Measurements from ENCODE around the gene CFAP45. TPM values are rescaled to one million over a fixed set of nuclear protein-coding genes. Genes with fewer than 3 reads are reported as not detected.
A peak's percentile ranks its signal among the peaks of the same experiment; 100 is the strongest.

Gene CFAP45
- polyA plus RNA-seq = 0.30 TPM
- long read RNA-seq, donor 1 = 0 reads
- long read RNA-seq, donor 2 = 0 reads
- long read RNA-seq, donor 3 = 0 reads
- long read RNA-seq, donor 4 = 0 reads
- long read RNA-seq, donor 5 = 0 reads
- long read RNA-seq, donor 6 = 0 reads
- long read RNA-seq, donor 7 = 0 reads
- long read RNA-seq, donor 8 = 0 reads
- long read RNA-seq, donor 9 = 0 reads
- long read RNA-seq, donor 10 = 0 reads
- long read RNA-seq, donor 11 = 0 reads

- Histone ChIP-seq H3K9me3 (ENCODE audit: control insufficient read depth, low read depth, low read length) (no peaks in the 10 kb centered on the region), H3K4me1 (ENCODE audit: control insufficient read depth, insufficient read depth, low read length) (peaks cover 24% of the 10 kb centered on the region), H3K36me3 (ENCODE audit: control insufficient read depth, insufficient read depth, low read length) (no peaks in the 10 kb centered on the region), H3K27ac (ENCODE audit: low read length) (peak within 1 kb of the TSS; percentile 14), H3K4me3 (ENCODE audit: low read length) (no peak within 1 kb of the TSS), H3K27me3 (ENCODE audit: control insufficient read depth, insufficient read depth, low read length) (no peaks in the 10 kb centered on the region)
- no CpG with 5 or more reads among the region's 30 CpGs for WGBS (ENCODE audit: insufficient coverage, low lambda C conversion rate)
- DNase-seq = peak; percentile 86 to 91
These were observed at the start of gene CFAP45 for GRCh38 chr1:159900086-159900680. CFAP45 (minus strand) TSS chr1:159900165; CDS start chr1:159900098, 67 bp downstream.

- H3K27me3 ChIP-seq (ENCODE audit: control insufficient read depth, insufficient read depth, low read length) = no peaks in the 10 kb centered on the region
- peak in 1 of 2 donors; percentile 55 for DNase-seq
- 10% methylated on average over 2 of the region's 6 CpGs for whole genome bisulfite sequencing (ENCODE audit: insufficient coverage, low lambda C conversion rate)
- H3K27ac ChIP-seq (ENCODE audit: low read length) = peak overlapping the region; percentile 32
- no peak overlapping the region for H3K4me3 ChIP-seq (ENCODE audit: low read length)
- no peaks in the 10 kb centered on the region for H3K9me3 ChIP-seq (ENCODE audit: control insufficient read depth, low read depth, low read length)
- peaks cover 19% of the 10 kb centered on the region for H3K4me1 ChIP-seq (ENCODE audit: control insufficient read depth, insufficient read depth, low read length)
- H3K36me3 ChIP-seq (ENCODE audit: control insufficient read depth, insufficient read depth, low read length) = no peaks in the 10 kb centered on the region
These were observed 49.2 kb upstream of the CFAP45 start for GRCh38 chr1:159949123-159949522.

GRCh38 chr1:159947942-159948341 is 48.0 kb upstream of the CFAP45 start:
- H3K4me1 ChIP-seq (ENCODE audit: control insufficient read depth, insufficient read depth, low read length) = peaks cover 29% of the 10 kb centered on the region

GRCh38 chr1:159946242-159947187 is 46.5 kb upstream of the CFAP45 start:
- Histone ChIP-seq H3K27ac (ENCODE audit: low read length) (peak overlapping the region; percentile 35), H3K27me3 (ENCODE audit: control insufficient read depth, insufficient read depth, low read length) (no peaks in the 10 kb centered on the region), H3K4me3 (ENCODE audit: low read length) (peak overlapping the region; percentile 79), H3K9me3 (ENCODE audit: control insufficient read depth, low read depth, low read length) (no peaks in the 10 kb centered on the region), H3K36me3 (ENCODE audit: control insufficient read depth, insufficient read depth, low read length) (peaks cover 4% of the 10 kb centered on the region), H3K4me1 (ENCODE audit: control insufficient read depth, insufficient read depth, low read length) (peaks cover 42% of the 10 kb centered on the region)
- WGBS (ENCODE audit: insufficient coverage, low lambda C conversion rate) = 0% methylated on average over 1 of the region's 9 CpGs
- DNase-seq = no peak

More at GRCh38 chr1:159947942-159948341, 48.0 kb upstream of the CFAP45 start:
- no peaks in the 10 kb centered on the region for H3K36me3 ChIP-seq (ENCODE audit: control insufficient read depth, insufficient read depth, low read length)
- H3K9me3 ChIP-seq (ENCODE audit: control insufficient read depth, low read depth, low read length) = no peaks in the 10 kb centered on the region
- DNase-seq = no peak
- H3K4me3 ChIP-seq (ENCODE audit: low read length) = no peak overlapping the region
- WGBS (ENCODE audit: insufficient coverage, low lambda C conversion rate) = no CpG with 5 or more reads among the region's 1 CpG
- H3K27me3 ChIP-seq (ENCODE audit: control insufficient read depth, insufficient read depth, low read length) = no peaks in the 10 kb centered on the region
- H3K27ac ChIP-seq (ENCODE audit: low read length) = no peak overlapping the region

GRCh38 chr1:159945483-159946241 is 45.7 kb upstream of the CFAP45 start, which contains the start of gene IGSF9:
IGSF9 (minus strand) TSS chr1:159945613; CDS start chr1:159943454, 2,159 bp downstream.
- DNase-seq = peak; percentile 94 to 96
- Histone ChIP-seq H3K4me3 (ENCODE audit: low read length) (peak within 1 kb of the TSS; percentile 79), H3K27ac (ENCODE audit: low read length) (peak within 1 kb of the TSS; percentile 96), H3K4me1 (ENCODE audit: control insufficient read depth, insufficient read depth, low read length) (peaks cover 50% of the 10 kb centered on the region), H3K27me3 (ENCODE audit: control insufficient read depth, insufficient read depth, low read length) (no peaks in the 10 kb centered on the region), H3K36me3 (ENCODE audit: control insufficient read depth, insufficient read depth, low read length) (peaks cover 4% of the 10 kb centered on the region), H3K9me3 (ENCODE audit: control insufficient read depth, low read depth, low read length) (no peaks in the 10 kb centered on the region)
- no CpG with 5 or more reads among the region's 58 CpGs for WGBS (ENCODE audit: insufficient coverage, low lambda C conversion rate)

- DNase-seq = peak in 1 of 2 donors; percentile 48
- peak overlapping the region; percentile 79 for H3K4me3 ChIP-seq (ENCODE audit: low read length)
- peaks cover 58% of the 10 kb centered on the region for H3K4me1 ChIP-seq (ENCODE audit: control insufficient read depth, insufficient read depth, low read length)
- peak overlapping the region; percentile 96 for H3K27ac ChIP-seq (ENCODE audit: low read length)
- no peaks in the 10 kb centered on the region for H3K27me3 ChIP-seq (ENCODE audit: control insufficient read depth, insufficient read depth, low read length)
- no peaks in the 10 kb centered on the region for H3K9me3 ChIP-seq (ENCODE audit: control insufficient read depth, low read depth, low read length)
- 20% methylated on average over 4 of the region's 11 CpGs for WGBS (ENCODE audit: insufficient coverage, low lambda C conversion rate)
- H3K36me3 ChIP-seq (ENCODE audit: control insufficient read depth, insufficient read depth, low read length) = peaks cover 4% of the 10 kb centered on the region
These were observed 44.9 kb upstream of the CFAP45 start for GRCh38 chr1:159944623-159945455.

GRCh38 chr1:159943908-159944622 is 44.1 kb upstream of the CFAP45 start:
- no CpG with 5 or more reads among the region's 9 CpGs for WGBS (ENCODE audit: insufficient coverage, low lambda C conversion rate)
- Histone ChIP-seq H3K27me3 (ENCODE audit: control insufficient read depth, insufficient read depth, low read length) (no peaks in the 10 kb centered on the region), H3K27ac (ENCODE audit: low read length) (peak overlapping the region; percentile 96), H3K36me3 (ENCODE audit: control insufficient read depth, insufficient read depth, low read length) (peaks cover 4% of the 10 kb centered on the region), H3K9me3 (ENCODE audit: control insufficient read depth, low read depth, low read length) (no peaks in the 10 kb centered on the region), H3K4me1 (ENCODE audit: control insufficient read depth, insufficient read depth, low read length) (peaks cover 58% of the 10 kb centered on the region), H3K4me3 (ENCODE audit: low read length) (peak overlapping the region; percentile 79)
- DNase-seq = no peak

GRCh38 chr1:159943278-159943640 is 43.3 kb upstream of the CFAP45 start:
- H3K27ac ChIP-seq (ENCODE audit: low read length) = peak overlapping the region; percentile 96
- peak overlapping the region; percentile 79 for H3K4me3 ChIP-seq (ENCODE audit: low read length)
- no peak for DNase-seq
- H3K9me3 ChIP-seq (ENCODE audit: control insufficient read depth, low read depth, low read length) = no peaks in the 10 kb centered on the region
- WGBS (ENCODE audit: insufficient coverage, low lambda C conversion rate) = no CpG with 5 or more reads among the region's 5 CpGs
- peaks cover 4% of the 10 kb centered on the region for H3K36me3 ChIP-seq (ENCODE audit: control insufficient read depth, insufficient read depth, low read length)
- H3K27me3 ChIP-seq (ENCODE audit: control insufficient read depth, insufficient read depth, low read length) = no peaks in the 10 kb centered on the region
- peaks cover 62% of the 10 kb centered on the region for H3K4me1 ChIP-seq (ENCODE audit: control insufficient read depth, insufficient read depth, low read length)
